GM12872 (cell line): Measurements from ENCODE around the gene RPP30.

Experiments
- TF ChIP-seq, protein P1 (sequence below): IDR thresholded peaks from 3 replicates; pipeline ENCODE4 v1.5.1; 2011; ENCODE audit warnings: low read depth, mild to moderate bottlenecking, low read length, moderate library complexity; ENCODE audit not compliant: insufficient read depth

Gene RPP30

GRCh38 chr10:90912854-90913479 is 41.2 kb downstream of the RPP30 start:
- TF ChIP-seq, protein P1, sequence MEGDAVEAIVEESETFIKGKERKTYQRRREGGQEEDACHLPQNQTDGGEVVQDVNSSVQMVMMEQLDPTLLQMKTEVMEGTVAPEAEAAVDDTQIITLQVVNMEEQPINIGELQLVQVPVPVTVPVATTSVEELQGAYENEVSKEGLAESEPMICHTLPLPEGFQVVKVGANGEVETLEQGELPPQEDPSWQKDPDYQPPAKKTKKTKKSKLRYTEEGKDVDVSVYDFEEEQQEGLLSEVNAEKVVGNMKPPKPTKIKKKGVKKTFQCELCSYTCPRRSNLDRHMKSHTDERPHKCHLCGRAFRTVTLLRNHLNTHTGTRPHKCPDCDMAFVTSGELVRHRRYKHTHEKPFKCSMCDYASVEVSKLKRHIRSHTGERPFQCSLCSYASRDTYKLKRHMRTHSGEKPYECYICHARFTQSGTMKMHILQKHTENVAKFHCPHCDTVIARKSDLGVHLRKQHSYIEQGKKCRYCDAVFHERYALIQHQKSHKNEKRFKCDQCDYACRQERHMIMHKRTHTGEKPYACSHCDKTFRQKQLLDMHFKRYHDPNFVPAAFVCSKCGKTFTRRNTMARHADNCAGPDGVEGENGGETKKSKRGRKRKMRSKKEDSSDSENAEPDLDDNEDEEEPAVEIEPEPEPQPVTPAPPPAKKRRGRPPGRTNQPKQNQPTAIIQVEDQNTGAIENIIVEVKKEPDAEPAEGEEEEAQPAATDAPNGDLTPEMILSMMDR = no peak

- TF ChIP-seq, protein P1 = no peak
Observed at GRCh38 chr10:90913774-90914420, 42.1 kb downstream of the RPP30 start.

GRCh38 chr10:90914992-90915765 is 43.4 kb downstream of the RPP30 start:
- TF ChIP-seq, protein P1 = no peak

- TF ChIP-seq, protein P1 = no peak
Observed at GRCh38 chr10:90915766-90916075, 43.9 kb downstream of the RPP30 start.

GRCh38 chr10:90916392-90917237 is 44.8 kb downstream of the RPP30 start:
- TF ChIP-seq, protein P1 = no peak

DNA sequence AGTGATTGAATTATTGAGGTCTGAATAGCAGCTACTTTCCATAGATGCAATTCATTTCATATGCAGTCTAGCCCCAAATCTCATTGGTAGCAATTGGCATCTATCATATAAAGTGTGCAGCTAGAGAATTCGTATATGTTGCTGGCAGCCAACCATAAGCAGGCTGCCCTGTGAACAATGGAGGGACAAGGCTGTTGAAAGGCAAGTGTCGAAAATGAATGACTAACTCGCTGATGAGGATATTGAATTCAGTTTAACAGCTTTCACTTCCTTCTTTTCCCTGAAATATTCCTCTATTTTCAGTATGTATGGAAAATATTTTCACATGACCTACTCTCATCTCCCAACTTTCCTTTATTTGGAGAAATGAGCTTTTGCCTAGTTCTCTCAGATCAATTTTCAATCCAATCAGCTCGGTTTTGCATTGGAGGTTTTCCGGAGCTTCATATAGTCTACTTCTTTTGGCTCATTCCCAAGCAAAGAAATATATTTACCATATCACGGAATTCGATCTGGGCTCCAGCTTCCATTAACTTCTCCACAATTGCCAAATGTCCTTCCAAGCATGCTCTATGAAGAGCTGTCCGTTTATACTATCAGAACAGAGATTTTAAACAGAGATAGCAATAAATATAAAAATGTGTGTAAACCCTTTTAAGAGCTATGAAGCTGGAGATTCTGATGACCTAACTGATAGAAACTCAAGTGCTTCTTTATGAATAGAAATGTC is 45.6 kb downstream of the RPP30 start:
- TF ChIP-seq, protein P1 = no peak
